ENCODE measurements around the gene RERE.

DNA sequence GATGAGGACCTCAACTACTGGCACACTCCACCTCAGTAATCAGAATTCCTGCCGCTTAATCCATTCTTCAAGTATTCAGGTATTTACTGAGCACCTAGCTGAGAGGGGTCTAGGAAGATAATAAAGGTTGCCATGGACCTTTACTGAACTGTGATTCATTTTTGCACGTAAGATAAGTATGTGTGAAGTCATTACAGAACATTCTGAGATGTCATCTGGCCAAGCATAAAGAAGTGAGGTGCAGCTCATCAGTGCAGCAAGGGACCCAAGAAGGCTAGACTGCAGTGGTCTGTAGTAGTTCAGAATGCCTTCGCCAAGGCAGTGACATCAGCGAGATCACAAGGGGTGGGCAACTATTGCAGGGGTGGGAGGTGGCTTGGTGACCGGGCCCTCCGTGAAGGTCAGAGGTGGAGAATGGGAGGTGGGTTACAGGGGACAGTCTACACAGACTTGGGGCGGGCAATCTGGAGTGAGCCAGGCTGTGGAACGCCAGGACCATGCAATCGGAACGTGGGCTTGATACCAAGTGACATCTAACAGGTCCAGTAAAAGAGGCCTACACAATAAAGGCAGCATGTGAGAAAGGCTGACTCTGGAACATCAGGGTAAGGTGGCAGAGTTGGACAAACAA lies 392.2 kb downstream of the RERE start:
- TF ChIP-seq CTCF (IDR thresholded peaks at IDR 0.05; ENCODE audit: insufficient read depth, low read depth, low read length) (no peak), EZH2 (IDR thresholded peaks at IDR 0.05; ENCODE audit: insufficient read depth, low read length) (no peak)
